Gastrocnemius medialis (tissue), 4 donors: Measurements from ENCODE around the gene PPRC1. TPM values are rescaled to one million over a fixed set of nuclear protein-coding genes. Genes with fewer than 3 reads are reported as not detected.

Source experiments
- ATAC-seq, 2 donors: fragments of 150-250 bp; one replicate each; pipeline ENCODE4 v1.9.1; 2016
- DNase-seq, 2 donors: peaks; one replicate each; pipeline ENCODE4 v3.0.0-alpha.2; 2019
- H3K27ac ChIP-seq, 4 donors: fragments of 200-600 bp; sonication (generic); 1 replicate in 1 of 4; 2 replicates in 3 of 4; pipeline ENCODE4 v1.5.1; 2016 to 2018; ENCODE audit warnings: mild to moderate bottlenecking in 2 of 4, moderate library complexity in 1 of 4
- H3K27me3 ChIP-seq, 3 donors: fragments of 200-600 bp; sonication (generic) in 2 of 3; 1 replicate in 1 of 3; 2 replicates in 2 of 3; pipeline versions ENCODE4 v1.5.1 to v1.6.0; 2016 to 2019; ENCODE audit warnings: mild to moderate bottlenecking in 1 of 3, moderate library complexity in 1 of 3
- H3K36me3 ChIP-seq, 2 donors: fragments of 200-600 bp; sonication (generic) in 1 of 2; one replicate each; pipeline ENCODE4 v1.5.1; 2017 to 2018
- H3K4me1 ChIP-seq, 2 donors: fragments of 200-600 bp; sonication (generic) in 1 of 2; one replicate each; pipeline ENCODE4 v1.5.1; 2016 to 2017; ENCODE audit warnings: mild to moderate bottlenecking in 2 of 2
- H3K4me3 ChIP-seq, 4 donors: fragments of 200-600 bp; sonication (generic) in 3 of 4; 1 replicate in 1 of 4; 2 replicates in 3 of 4; pipeline ENCODE4 v1.5.1; 2016 to 2019; ENCODE audit warnings: mild to moderate bottlenecking in 2 of 4
- H3K9me3 ChIP-seq, 3 donors: fragments of 200-600 bp; sonication (generic) in 2 of 3; 1 replicate in 1 of 3; 2 replicates in 2 of 3; pipeline ENCODE4 v1.5.1; 2016 to 2019
- POLR2A ChIP-seq, 2 donors: fragments of 450-650 bp; IDR thresholded peaks; one replicate each; pipeline ENCODE4 v1.6.1; 2017; ENCODE audit warnings: antibody characterized with exemption in 2 of 2, mild to moderate bottlenecking in 2 of 2, moderate library complexity in 2 of 2
- in situ Hi-C, 4 donors: fragments of 200-750 bp; cut with MboI; loops; one replicate each; pipeline versions ENCODE4 v1.15.0 to v1.8.0; 2017; ENCODE audit warnings: low sequenced_read_pairs in 4 of 4
- intact Hi-C: fragments of 100-400 bp; cut with DNase I; formaldehyde crosslinking; loops from one replicate; pipeline ENCODE4 v1.15.1; 2023; ENCODE audit warnings: low total_unique reads
- total RNA-seq, 4 donors: library from RNA; depleted of rRNA; stranded (reverse); fragments of >200 nt; gene quantifications; one replicate each; pipeline versions ENCODE4 v1.1.0 to v1.2.3, GENCODE V29; 2016
- TF ChIP-seq, protein P1 (sequence below), 5 experiments: fragments of 450-650 bp in 3 of 5; fragments of 200-600 bp in 2 of 5; sonication (generic) in 2 of 5; IDR thresholded peaks in 4 of 5; conservative IDR thresholded peaks in 1 of 5; 1 replicate in 4 of 5; 2 replicates in 1 of 5; pipeline ENCODE4 v1.5.1; 2016 to 2019; ENCODE audit warnings: antibody characterized with exemption in 5 of 5, mild to moderate bottlenecking in 3 of 5, moderate library complexity in 3 of 5

PPRC1 gene
- total RNA-seq, 4 donors from 2014 or later, result 13.3 to 26.5 (median 17.1) TPM

DNA sequence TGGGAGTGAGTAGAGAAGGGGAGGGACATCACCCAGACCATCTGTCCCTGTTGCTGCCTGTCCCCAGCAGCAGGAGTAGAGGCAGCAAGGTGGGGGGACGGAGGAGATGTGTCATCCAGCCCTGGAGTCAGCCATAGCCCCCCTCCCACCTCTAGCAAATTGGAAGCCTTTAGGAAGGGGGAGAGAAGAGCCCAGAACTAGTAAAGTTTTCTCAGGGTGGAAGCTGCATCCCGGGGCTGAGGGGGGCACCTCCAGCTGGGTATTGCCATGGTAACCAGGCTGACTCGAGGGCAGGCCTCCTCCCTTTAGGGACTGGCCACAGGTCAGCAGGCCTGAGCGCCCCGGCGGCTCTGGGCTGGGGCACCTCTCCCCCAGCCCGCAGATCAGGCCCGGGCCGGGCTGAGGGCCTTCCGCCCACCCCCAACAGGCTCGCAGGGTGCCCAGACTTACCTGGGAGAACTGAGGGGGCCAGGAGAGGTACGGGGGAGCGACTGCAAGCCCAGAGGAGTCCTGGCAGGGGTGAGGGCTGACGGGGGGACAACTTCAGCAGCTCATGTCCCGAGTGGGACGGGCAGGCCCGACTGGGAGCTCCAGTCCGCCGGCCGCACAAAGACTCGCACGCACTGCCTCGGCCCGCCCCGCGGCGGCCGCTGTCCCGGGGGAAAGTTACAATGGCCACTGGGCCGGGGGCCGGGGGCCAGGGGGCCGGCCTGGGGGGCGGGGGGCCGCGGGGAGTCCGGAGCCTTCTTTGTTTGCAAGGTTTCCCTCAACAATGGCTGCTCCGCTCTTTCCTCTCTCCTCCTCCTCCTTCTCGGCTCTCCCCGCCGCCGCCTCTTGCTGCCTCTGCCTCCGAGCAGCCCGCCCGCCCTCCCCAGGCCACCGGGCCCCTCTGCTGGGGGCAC, 18.6 kb upstream of the PPRC1 start:
- Histone ChIP-seq H3K27me3 (no peaks in the 10 kb centered on the region), H3K4me1 (peaks cover 62 to 66% of the 10 kb centered on the region in 2 donors), H3K36me3 (peaks cover 0 to 24% of the 10 kb centered on the region in 2 donors), H3K27ac (peak overlapping the region; percentile 76 to 100 (median 94)), H3K9me3 (no peaks in the 10 kb centered on the region), H3K4me3 (peak overlapping the region; percentile 57 to 69 (median 64))
- intact Hi-C loops (loop anchor here (1.0 kb wide), 1 partner anchor 49 kb away; the partner anchor contains the start of gene HPS6), in situ Hi-C loops (no loop called here)
- DNase-seq, result no peak
- TF ChIP-seq, protein P1, sequence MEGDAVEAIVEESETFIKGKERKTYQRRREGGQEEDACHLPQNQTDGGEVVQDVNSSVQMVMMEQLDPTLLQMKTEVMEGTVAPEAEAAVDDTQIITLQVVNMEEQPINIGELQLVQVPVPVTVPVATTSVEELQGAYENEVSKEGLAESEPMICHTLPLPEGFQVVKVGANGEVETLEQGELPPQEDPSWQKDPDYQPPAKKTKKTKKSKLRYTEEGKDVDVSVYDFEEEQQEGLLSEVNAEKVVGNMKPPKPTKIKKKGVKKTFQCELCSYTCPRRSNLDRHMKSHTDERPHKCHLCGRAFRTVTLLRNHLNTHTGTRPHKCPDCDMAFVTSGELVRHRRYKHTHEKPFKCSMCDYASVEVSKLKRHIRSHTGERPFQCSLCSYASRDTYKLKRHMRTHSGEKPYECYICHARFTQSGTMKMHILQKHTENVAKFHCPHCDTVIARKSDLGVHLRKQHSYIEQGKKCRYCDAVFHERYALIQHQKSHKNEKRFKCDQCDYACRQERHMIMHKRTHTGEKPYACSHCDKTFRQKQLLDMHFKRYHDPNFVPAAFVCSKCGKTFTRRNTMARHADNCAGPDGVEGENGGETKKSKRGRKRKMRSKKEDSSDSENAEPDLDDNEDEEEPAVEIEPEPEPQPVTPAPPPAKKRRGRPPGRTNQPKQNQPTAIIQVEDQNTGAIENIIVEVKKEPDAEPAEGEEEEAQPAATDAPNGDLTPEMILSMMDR (IDR thresholded peaks at IDR 0.05 in 4 of 5, conservative IDR thresholded peaks at IDR 0.05 in 1 of 5), result no peak
- peak in 1 of 2 donors; percentile 2 for ATAC-seq

DNA sequence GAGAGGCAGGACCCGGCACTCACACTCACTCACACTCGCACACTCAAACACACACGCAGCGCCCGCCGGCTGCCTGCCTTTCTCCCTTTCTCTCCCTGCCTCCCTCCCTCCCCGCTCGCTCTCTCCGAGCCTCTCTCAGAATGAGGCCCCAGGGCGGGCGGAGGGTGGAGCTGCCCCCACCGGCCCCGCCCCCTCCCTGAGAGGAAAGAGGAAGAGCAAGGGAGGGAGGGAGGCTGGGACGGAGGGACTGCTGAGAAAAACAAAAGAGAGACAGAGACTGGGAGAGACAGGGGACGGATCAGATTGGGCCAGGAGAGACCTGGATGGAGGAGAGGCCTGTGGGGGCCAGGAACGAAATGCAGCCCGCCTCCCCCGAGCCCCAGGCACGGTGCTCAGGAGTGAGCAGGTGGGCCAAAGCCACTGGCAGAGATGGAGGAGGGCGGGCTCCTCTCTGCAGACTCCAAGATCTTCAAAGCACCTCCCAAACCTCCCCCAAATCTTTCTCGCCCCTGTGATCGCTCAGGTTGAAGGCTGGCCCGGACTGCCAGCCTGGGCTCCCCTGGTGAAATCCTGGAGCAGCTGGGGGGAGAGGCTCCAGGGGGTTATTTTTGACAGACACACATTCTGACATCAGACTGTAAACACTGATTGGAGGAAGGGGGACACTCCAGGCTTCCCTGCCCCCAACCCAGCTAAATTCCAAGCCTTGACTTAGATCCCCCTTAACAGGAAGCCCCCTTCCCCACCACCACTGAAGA, 17.8 kb upstream of the PPRC1 start:
- Histone ChIP-seq H3K4me3 (peak overlapping the region; percentile 57 to 69 (median 64)), H3K27ac (peak overlapping the region; percentile 76 to 100 (median 94)), H3K27me3 (no peaks in the 10 kb centered on the region), H3K4me1 (peaks cover 68% of the 10 kb centered on the region in 2 donors), H3K36me3 (peaks cover 0 to 16% of the 10 kb centered on the region in 2 donors), H3K9me3 (no peaks in the 10 kb centered on the region)
- intact Hi-C loops (loop anchor here (1.0 to 5.0 kb wide), 2 partner anchors 50 to 298 kb away; partner anchors contain the start of genes HPS6 and OGA), in situ Hi-C loops (no loop called here)
- TF ChIP-seq, protein P1 (IDR thresholded peaks at IDR 0.05 in 4 of 5, conservative IDR thresholded peaks at IDR 0.05 in 1 of 5), result no peak
- peak; percentile 41 to 47 for TF ChIP-seq POLR2A (IDR thresholded peaks at IDR 0.05)
- ATAC-seq (peak; percentile 61 to 73), DNase-seq (peak; percentile 79 to 81)

DNA sequence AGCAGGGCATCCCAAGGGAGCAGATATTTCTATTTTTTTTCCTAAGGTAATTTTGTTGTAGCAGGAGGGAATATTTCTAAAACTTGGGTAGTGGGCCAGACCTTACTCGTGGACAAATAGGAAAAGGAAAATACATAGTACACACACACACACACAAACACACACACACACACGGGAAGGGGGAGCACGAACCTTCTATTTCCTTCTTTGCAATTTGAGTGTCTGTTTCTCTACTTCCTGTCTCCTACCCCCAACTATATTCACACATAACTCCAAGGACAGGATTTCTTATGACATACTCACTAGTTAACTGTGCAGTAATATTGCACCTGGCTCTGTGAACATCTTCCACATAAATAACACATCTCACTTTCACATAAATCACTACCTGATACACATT, 17.1 kb upstream of the PPRC1 start:
- no peak for DNase-seq
- Histone ChIP-seq H3K9me3 (no peaks in the 10 kb centered on the region), H3K36me3 (peaks cover 0 to 9% of the 10 kb centered on the region in 2 donors), H3K27ac (peak overlapping the region; percentile 76 to 100 (median 94)), H3K4me3 (peak overlapping the region in 3 of 4 donors; percentile 59 to 69 (median 69)), H3K27me3 (no peaks in the 10 kb centered on the region), H3K4me1 (peaks cover 68% of the 10 kb centered on the region in 2 donors)
- intact Hi-C loops, result loop anchor here (5.0 kb wide), 1 partner anchor 298 kb away; the partner anchor contains the start of gene OGA
- no peak for ATAC-seq
- TF ChIP-seq, protein P1 (IDR thresholded peaks at IDR 0.05 in 4 of 5, conservative IDR thresholded peaks at IDR 0.05 in 1 of 5), result no peak
- no peak for TF ChIP-seq POLR2A (IDR thresholded peaks at IDR 0.05)
- in situ Hi-C loops, result no loop called here

DNA sequence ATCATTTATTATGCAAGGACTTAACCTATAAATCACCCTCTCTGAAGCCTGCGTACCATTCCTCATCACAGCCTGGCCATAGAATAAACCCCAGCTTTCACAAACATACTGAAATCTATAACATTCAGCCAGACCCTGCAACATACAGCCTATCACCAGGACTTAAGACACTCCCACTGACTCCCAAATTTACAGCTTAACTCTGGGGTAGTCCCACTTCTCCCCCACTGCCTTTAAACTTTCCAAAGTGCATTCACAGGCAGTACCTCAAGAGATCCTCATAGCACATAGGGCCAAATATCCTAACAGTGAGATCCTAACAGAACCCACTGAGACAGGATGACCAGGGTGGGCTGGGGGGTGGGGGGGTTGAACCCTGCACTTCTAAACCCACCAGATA, 16.2 kb upstream of the PPRC1 start:
- DNase-seq (no peak), ATAC-seq (no peak)
- Histone ChIP-seq H3K27ac (peak overlapping the region; percentile 92 to 100 (median 98)), H3K27me3 (no peaks in the 10 kb centered on the region), H3K4me3 (no peak overlapping the region), H3K4me1 (peaks cover 73 to 76% of the 10 kb centered on the region in 2 donors), H3K36me3 (no peaks in the 10 kb centered on the region), H3K9me3 (no peaks in the 10 kb centered on the region)
- in situ Hi-C loops (no loop called here), intact Hi-C loops (loop anchor here (5.0 kb wide), 1 partner anchor 299 kb away; the partner anchor contains the start of gene OGA)
- TF ChIP-seq, protein P1 (IDR thresholded peaks at IDR 0.05 in 4 of 5, conservative IDR thresholded peaks at IDR 0.05 in 1 of 5), result no peak
- no peak for TF ChIP-seq POLR2A (IDR thresholded peaks at IDR 0.05)
